Activated naive CD8-positive, alpha-beta T cell treated with anti-CD3 and anti-CD28 coated beads, Interleukin-2, amount 10 ng/mL, durations not matched to agents 7 days and 5 days (primary cell): ENCODE measurements around the gene AKNAD1. TPM values are rescaled to one million over a fixed set of nuclear protein-coding genes. Genes with fewer than 3 reads are reported as not detected.
A peak's percentile ranks its signal among the peaks of the same experiment; 100 is the strongest.

Experiments used
- ATAC-seq: fragments of 150-1000 bp; cut with Tn5 transposase; one replicate; pipeline ENCODE4 v1.10.0; 2021; ENCODE audit warnings: low read depth, moderate library complexity
- POLR2A ChIA-PET: fragments of 350-600 bp; sonication (Branson Sonifier 250); formaldehyde crosslinking; loops from one replicate; lab custom pipeline; 2021; ENCODE audit warnings: antibody characterized with exemption; lab: Charles Lee
- DNase-seq: peaks from one replicate; pipeline ENCODE4 v3.0.0; 2021
- H3K27ac Mint-ChIP-seq: one replicate; pipeline ENCODE4 v1.8.0; 2022; ENCODE audit warnings: mild to moderate bottlenecking, mixed read lengths
- H3K27me3 Mint-ChIP-seq: one replicate; pipeline ENCODE4 v1.8.0; 2022; ENCODE audit warnings: mild to moderate bottlenecking, moderate library complexity, mixed read lengths
- H3K36me3 Mint-ChIP-seq: one replicate; pipeline ENCODE4 v1.8.0; 2021; ENCODE audit warnings: mild to moderate bottlenecking, mixed read lengths
- H3K4me1 Mint-ChIP-seq: one replicate; pipeline ENCODE4 v1.8.0; 2021; ENCODE audit warnings: mixed read lengths
- H3K4me3 Mint-ChIP-seq: one replicate; pipeline ENCODE4 v1.8.0; 2022; ENCODE audit warnings: mild to moderate bottlenecking, moderate library complexity, mixed read lengths
- H3K9me3 Mint-ChIP-seq: one replicate; pipeline ENCODE4 v1.8.0; 2021; ENCODE audit warnings: mixed read lengths
- total RNA-seq, 2 experiments: library from RNA; stranded (reverse); gene quantifications; one replicate each; pipeline ENCODE4 v1.2.3, GENCODE V29; 2021

The AKNAD1 gene
- total RNA-seq, 2 experiments from 2014 or later = not detected

DNA sequence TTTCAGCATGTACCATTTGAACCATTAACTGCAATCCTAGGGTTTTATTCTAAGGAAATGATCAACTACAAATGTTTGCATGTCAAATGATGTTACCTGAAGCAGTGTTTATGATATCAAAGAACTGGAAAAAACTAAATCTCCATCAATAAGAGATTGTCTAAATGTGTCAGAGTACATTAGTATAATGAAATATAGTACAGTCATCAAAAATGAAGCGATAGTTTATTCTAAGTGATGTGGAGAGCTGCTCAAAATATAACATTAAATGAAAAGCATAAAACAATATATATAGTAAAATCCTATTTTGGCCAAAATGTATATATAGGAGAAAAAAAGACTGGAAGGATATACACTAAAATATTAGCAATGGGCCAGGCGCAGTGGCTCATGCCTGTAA is 24.0 kb downstream of the AKNAD1 start:
- peaks cover 5% of the 10 kb centered on the region for H3K4me1 Mint-ChIP-seq
- DNase-seq (no peak), ATAC-seq (no peak)
- no peak overlapping the region for H3K27ac Mint-ChIP-seq
- POLR2A ChIA-PET = no interaction called here
- peaks cover 6% of the 10 kb centered on the region for H3K27me3 Mint-ChIP-seq
- no peaks in the 10 kb centered on the region for H3K36me3 Mint-ChIP-seq
- H3K4me3 Mint-ChIP-seq = no peak overlapping the region
- H3K9me3 Mint-ChIP-seq = no peaks in the 10 kb centered on the region

DNA sequence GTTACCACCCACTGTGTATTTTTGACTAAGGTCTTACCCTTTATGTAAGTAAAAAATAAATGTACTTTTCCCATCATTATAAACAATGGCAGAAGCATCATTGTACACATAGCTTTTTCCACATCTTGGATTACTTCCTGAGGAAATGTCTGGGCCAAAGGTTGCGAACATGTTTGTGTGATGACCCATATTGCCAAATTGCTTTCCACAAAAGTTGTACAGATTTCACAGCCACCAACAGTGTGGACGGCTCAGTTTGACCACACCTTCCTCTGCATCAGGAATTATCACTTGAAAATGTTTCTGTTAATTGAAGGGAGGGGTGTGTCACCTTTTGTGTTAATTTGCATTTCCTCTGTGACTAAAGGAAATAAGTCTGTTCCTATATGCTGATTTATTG is 25.7 kb downstream of the AKNAD1 start:
- POLR2A ChIA-PET = no interaction called here
- H3K4me3 Mint-ChIP-seq = no peak overlapping the region
- no peak for ATAC-seq
- no peak for DNase-seq
- H3K27ac Mint-ChIP-seq = no peak overlapping the region
- no peaks in the 10 kb centered on the region for H3K36me3 Mint-ChIP-seq
- H3K4me1 Mint-ChIP-seq = peaks cover 7% of the 10 kb centered on the region
- peaks cover 2% of the 10 kb centered on the region for H3K27me3 Mint-ChIP-seq
- H3K9me3 Mint-ChIP-seq = no peaks in the 10 kb centered on the region

DNA sequence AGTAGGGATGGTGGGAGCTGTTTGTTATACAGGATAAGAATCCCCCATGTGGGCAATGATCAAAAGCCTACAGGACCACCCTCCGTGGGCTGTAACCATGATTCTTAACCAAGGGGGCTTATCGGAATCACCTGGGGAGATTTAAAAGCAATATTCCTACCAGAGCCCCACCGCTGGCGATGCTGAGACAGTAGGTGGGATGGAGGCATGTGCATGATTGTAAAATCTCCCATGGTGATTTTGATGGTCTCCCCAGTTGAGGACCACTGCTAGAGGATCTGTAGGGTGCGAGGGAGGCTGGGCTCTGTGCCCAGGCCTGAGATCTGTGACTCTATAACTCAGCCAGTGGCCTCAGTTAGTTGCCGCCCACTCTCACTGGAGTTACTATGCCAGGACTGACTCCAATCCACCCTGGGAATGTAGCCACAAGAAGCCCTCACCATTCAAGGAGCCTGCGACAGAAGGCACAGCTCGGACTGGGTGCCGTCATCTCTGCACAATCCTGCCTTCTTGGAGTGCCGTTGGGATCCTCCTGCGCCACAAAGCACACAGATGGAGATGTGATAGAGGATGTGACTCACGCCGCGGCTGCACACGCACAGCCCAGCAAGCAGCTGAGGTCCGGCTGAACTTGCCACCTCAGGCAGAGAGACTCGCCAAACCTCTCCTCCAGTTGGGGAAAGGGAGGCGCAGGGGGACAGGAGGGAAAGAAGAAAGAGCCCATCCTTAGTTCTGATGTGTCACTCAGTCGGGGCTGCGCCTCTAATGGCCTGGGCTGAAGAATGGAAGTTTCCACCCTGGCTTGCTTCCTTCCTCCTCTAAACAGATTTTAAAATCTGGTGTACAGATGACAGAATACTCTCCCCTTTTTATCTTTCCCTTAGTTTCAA is 26.5 kb downstream of the AKNAD1 start:
- H3K4me1 Mint-ChIP-seq = peaks cover 7% of the 10 kb centered on the region
- DNase-seq = no peak
- H3K27me3 Mint-ChIP-seq = peaks cover 2% of the 10 kb centered on the region
- H3K36me3 Mint-ChIP-seq = no peaks in the 10 kb centered on the region
- ATAC-seq = no peak
- H3K9me3 Mint-ChIP-seq = no peaks in the 10 kb centered on the region
- POLR2A ChIA-PET = no interaction called here
- no peak overlapping the region for H3K27ac Mint-ChIP-seq
- H3K4me3 Mint-ChIP-seq = no peak overlapping the region

DNA sequence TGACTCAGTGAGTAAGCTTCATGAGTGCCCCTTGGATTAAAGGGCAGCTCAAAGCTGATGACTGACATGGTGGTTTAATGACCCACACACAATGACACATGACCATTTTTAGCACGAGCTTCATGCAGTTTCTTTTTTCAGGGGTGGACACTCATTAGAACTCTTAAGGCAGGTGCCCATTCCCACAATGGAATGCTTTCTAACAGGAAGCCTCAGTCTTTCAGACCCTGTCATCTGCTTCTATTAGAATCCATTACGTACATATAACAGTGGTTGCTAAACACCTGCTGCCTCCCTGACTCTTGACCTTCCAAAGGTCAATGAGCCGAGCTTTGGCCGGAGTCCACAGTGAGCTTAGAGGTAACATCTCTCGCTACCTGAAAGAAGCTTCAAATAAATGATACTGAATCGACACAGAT is 27.4 kb downstream of the AKNAD1 start:
- H3K27me3 Mint-ChIP-seq = peaks cover 2% of the 10 kb centered on the region
- POLR2A ChIA-PET = no interaction called here
- H3K9me3 Mint-ChIP-seq = no peaks in the 10 kb centered on the region
- DNase-seq (no peak), ATAC-seq (no peak)
- no peak overlapping the region for H3K27ac Mint-ChIP-seq
- H3K36me3 Mint-ChIP-seq = no peaks in the 10 kb centered on the region
- no peak overlapping the region for H3K4me3 Mint-ChIP-seq
- H3K4me1 Mint-ChIP-seq = peaks cover 6% of the 10 kb centered on the region

DNA sequence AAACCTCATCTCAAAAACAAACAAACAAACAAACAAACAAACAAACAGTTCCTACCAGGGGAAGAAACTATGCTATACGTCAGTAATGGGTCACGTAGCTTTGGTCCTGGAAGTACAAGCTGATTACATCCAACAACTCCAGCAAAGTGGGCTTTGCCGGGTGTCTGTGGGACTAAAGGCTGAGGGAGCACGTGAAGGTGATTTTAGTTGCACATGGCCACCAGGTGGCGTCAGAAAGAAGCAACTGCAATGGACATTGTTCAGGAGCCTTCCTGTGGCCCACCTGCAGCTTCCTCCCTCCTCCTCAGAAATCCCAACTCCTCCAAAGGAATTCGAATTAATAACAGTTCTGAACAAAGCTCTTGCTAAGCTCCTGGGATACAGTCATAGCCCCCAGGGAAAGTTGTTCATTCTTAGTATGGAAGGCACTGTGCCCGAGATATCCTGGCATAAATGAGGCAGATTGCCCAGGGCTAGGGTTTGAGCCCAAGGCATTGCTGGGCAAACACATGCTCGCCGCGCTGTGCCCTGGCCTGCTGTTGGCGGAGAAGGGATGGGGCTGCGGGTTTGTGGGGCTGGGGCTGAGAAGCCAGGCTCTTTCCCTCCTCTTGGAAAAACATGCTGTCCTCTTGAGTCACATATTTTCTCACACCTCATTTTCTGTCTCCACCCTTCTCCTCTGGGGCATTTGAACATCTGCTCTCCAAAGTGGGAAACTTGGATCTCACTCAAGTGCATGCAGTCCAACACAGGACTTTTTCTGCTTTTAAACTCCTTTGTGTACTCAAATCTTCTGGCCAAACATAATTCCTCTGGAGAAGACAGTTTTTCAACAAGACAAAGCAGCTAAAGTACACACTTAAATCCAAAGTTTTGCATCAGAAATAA is 28.6 kb downstream of the AKNAD1 start:
- Mint-ChIP-seq H3K4me1 (peaks cover 6% of the 10 kb centered on the region), H3K4me3 (no peak overlapping the region), H3K36me3 (no peaks in the 10 kb centered on the region), H3K27ac (no peak overlapping the region), H3K27me3 (peaks cover 4% of the 10 kb centered on the region), H3K9me3 (no peaks in the 10 kb centered on the region)
- DNase-seq (peak; percentile 69), ATAC-seq (peak; percentile 71)
- POLR2A ChIA-PET = no interaction called here

DNA sequence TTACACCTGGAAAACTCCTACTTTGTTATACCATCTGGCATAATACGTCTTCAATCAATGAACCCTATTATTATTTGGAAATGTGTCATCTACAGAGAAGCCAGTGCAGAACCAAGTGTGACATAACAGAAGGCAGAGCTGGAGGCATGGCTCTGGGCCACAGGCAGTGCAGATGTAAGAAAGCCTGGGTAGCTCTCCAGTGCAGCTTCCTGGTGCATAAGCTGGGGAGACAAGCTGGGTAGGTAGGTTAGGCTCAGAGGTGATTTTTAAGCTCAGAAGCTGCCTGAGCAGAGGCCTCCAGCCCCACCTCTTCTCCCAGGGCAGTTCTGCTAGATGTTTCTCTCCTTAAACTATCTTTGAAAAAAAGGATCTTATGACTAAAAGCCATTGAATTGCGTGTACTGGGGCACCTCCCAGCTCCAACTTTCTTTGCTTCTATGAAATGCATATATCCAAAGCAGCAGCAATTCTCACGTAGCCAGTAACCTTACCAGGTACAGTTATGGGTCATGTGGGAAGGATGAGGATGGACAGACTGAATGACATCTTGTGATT is 30.7 kb downstream of the AKNAD1 start:
- H3K4me1 Mint-ChIP-seq = peaks cover 9% of the 10 kb centered on the region
- no peak overlapping the region for H3K4me3 Mint-ChIP-seq
- no peaks in the 10 kb centered on the region for H3K9me3 Mint-ChIP-seq
- no peak overlapping the region for H3K27ac Mint-ChIP-seq
- peaks cover 17% of the 10 kb centered on the region for H3K27me3 Mint-ChIP-seq
- ATAC-seq (no peak), DNase-seq (no peak)
- no peaks in the 10 kb centered on the region for H3K36me3 Mint-ChIP-seq
- POLR2A ChIA-PET = interaction anchor here (0.7 kb wide), 2 partner anchors 171 to 287 kb away, joined by 3 to 4 read pairs; no protein-coding TSS in a partner anchor

DNA sequence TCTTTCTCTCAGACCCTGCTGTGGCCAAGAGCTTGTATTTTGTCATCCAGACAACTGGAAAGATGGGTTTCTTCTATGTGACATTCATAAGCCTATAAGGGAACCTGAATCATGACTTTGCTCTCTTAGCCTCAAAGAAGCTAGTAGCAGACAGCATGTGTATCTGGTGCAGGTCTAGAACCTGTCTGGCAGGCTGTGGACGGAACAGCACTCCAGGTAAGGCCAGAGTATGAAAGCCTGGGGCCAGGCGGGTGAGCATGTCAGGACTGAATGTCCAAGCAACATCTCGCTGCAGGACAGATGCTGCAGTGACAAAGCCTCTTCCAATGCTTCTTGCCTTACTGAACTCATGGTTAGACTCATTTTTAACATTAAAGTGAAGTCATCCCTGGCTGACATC is 32.8 kb downstream of the AKNAD1 start:
- Mint-ChIP-seq H3K36me3 (no peaks in the 10 kb centered on the region), H3K27ac (no peak overlapping the region), H3K4me3 (no peak overlapping the region), H3K27me3 (peaks cover 17% of the 10 kb centered on the region), H3K9me3 (no peaks in the 10 kb centered on the region), H3K4me1 (peaks cover 9% of the 10 kb centered on the region)
- no peak for DNase-seq
- POLR2A ChIA-PET = no interaction called here
- no peak for ATAC-seq

DNA sequence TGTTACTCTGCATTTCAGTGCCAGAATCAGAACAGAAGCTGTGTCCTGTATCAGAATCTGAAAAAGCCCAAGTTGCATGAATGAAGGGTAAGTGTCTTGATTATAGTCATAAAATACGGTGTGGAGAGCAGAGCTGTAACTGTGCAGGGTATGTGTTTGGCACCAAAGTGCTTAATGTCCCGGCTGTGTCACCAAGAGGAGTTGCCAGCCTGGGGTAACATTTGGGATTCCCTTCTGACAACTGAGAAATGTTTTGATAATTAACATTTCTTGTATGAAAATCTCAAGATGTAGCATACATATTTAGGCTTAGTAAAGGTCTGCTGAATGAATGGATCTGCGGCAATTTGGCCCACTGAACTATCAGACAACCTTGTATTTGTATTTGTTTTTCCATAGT is 33.3 kb downstream of the AKNAD1 start:
- ATAC-seq (no peak), DNase-seq (no peak)
- Mint-ChIP-seq H3K27me3 (peaks cover 17% of the 10 kb centered on the region), H3K4me1 (peaks cover 9% of the 10 kb centered on the region), H3K4me3 (no peak overlapping the region), H3K27ac (no peak overlapping the region), H3K9me3 (no peaks in the 10 kb centered on the region), H3K36me3 (no peaks in the 10 kb centered on the region)
- POLR2A ChIA-PET = no interaction called here

DNA sequence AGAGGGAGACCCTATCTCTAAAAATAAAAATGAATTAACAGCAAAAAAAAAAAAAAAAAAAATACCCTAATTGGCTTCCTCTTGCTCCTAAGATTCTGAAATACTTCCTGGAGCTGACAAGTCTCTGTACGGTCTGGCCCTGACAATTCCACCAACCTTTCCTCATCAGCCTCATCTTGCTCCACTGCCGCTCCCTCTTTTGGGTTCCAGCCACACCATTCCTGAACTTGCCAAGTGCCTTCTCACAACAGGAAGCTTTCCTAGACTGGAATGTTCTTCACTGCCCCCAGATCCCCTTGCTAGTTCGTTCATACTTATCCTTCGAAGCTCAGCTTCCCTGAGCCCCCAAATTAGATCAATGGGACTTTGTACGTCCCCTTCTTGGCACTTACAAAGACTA is 37.0 kb downstream of the AKNAD1 start:
- H3K27me3 Mint-ChIP-seq = peaks cover 26% of the 10 kb centered on the region
- POLR2A ChIA-PET = no interaction called here
- H3K4me3 Mint-ChIP-seq = no peak overlapping the region
- peaks cover 8% of the 10 kb centered on the region for H3K4me1 Mint-ChIP-seq
- DNase-seq = no peak
- H3K27ac Mint-ChIP-seq = no peak overlapping the region
- H3K36me3 Mint-ChIP-seq = no peaks in the 10 kb centered on the region
- ATAC-seq = no peak
- H3K9me3 Mint-ChIP-seq = no peaks in the 10 kb centered on the region

DNA sequence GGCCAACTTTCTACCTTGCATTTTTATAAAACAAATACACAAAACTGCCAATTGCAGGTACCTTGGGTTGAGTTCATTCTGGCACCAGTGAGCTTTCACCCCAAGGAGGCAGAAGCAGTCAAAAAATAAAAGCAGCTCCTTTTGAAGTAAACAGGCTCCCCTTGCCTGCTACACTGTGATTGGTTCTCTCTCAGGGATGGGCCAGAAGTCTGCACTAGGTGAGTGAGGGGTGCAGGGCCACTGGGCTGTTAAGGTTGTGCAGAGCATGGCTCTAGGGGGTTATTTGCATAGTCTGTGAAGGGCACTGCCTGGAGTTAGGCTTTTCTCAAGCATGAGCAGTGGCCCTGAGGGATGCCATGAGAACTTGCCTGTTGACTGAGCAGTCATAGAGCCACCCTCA is 39.1 kb downstream of the AKNAD1 start:
- Mint-ChIP-seq H3K27me3 (peaks cover 22% of the 10 kb centered on the region), H3K27ac (no peak overlapping the region), H3K9me3 (no peaks in the 10 kb centered on the region), H3K4me1 (peaks cover 8% of the 10 kb centered on the region), H3K36me3 (no peaks in the 10 kb centered on the region), H3K4me3 (no peak overlapping the region)
- POLR2A ChIA-PET = no interaction called here
- DNase-seq (no peak), ATAC-seq (no peak)

DNA sequence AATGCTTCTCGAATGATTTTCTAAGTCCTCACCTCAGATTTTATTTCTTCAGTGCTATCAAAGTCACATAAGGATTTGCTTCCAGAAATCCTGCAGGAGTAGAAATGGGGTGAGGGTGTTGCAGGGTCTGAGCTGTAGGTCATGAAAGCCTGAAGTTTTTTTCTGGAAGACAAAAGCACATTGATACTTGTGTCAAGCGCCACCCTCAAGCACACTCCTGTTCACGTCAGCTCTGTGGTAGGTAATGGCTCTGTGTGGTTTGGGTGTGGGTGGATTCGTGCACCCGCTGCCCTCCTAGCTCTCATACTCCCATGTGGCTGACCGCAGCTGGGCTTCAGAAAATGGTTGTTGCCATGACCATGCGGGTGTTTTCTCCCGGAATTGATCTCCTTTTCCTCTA is 39.9 kb downstream of the AKNAD1 start:
- POLR2A ChIA-PET = interaction anchor here (0.7 kb wide), 1 partner anchor 246 kb away, joined by 4 read pairs; no protein-coding TSS in a partner anchor
- no peaks in the 10 kb centered on the region for H3K36me3 Mint-ChIP-seq
- H3K4me1 Mint-ChIP-seq = peaks cover 3% of the 10 kb centered on the region
- H3K27ac Mint-ChIP-seq = no peak overlapping the region
- no peak for DNase-seq
- ATAC-seq = no peak
- H3K4me3 Mint-ChIP-seq = no peak overlapping the region
- no peaks in the 10 kb centered on the region for H3K9me3 Mint-ChIP-seq
- peaks cover 18% of the 10 kb centered on the region for H3K27me3 Mint-ChIP-seq

DNA sequence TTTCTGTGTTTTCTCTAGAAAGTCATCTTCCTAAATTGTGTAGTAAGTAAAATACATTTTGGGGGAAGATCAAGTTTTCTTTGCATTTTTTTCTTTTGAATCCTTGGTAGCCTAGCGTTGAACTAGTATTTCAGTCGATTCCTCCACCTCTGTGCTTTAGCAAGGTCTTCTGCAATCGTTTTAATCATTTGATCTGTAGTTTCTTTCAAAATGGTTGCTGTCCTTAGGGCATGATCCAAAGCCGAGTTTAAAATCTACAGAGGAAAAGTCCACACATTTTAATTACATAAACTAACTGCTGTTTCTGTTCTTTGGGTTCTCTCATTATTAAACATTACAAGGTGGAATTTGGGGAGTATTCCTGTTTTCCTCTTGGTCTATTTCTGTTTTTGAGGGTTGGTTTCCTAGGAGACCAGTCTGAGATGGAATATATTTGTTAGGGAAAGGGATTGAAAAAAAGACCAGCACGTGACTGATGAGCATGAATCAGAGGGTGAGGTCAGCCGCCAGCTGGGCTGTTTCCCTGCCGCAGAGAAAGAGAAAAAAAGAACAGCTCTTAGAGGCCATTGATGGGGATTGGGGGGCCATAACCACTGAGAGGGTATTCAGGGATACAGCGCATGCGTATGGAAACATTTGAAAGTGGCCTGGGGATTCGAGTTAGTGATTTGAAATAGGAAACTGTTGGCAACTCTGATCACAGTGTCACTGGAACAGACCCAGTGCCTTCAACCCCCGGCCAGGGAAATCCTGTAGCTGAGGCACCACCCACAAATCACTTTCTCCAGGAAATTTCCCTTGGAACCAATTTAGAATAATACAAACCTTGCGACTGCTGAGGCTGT is 40.6 kb downstream of the AKNAD1 start:
- Mint-ChIP-seq H3K4me3 (no peak overlapping the region), H3K9me3 (no peaks in the 10 kb centered on the region), H3K27ac (no peak overlapping the region), H3K4me1 (peaks cover 3% of the 10 kb centered on the region), H3K27me3 (peaks cover 14% of the 10 kb centered on the region), H3K36me3 (no peaks in the 10 kb centered on the region)
- DNase-seq (no peak), ATAC-seq (no peak)
- POLR2A ChIA-PET = interaction anchor here (0.7 kb wide), 1 partner anchor 247 kb away, joined by 4 read pairs; no protein-coding TSS in a partner anchor
